Activated CD8-positive, alpha-beta memory T cell treated with anti-CD3 and anti-CD28 coated beads for 48 hours (primary cell): Measurements from ENCODE around the gene FAR2.
"Not testable (repeated sequence)": the region's sequence is repeated elsewhere in the genome, so short reads cannot be mapped to it uniquely, and the experiment has no call there.

ENCODE experiments used
- DNase-seq, 3 experiments: peaks; one replicate each; pipeline ENCODE4 v3.0.0-alpha.2; 2020; ENCODE audit warnings: low read depth in 2 of 3, low spot score in 2 of 3

The FAR2 gene

DNA sequence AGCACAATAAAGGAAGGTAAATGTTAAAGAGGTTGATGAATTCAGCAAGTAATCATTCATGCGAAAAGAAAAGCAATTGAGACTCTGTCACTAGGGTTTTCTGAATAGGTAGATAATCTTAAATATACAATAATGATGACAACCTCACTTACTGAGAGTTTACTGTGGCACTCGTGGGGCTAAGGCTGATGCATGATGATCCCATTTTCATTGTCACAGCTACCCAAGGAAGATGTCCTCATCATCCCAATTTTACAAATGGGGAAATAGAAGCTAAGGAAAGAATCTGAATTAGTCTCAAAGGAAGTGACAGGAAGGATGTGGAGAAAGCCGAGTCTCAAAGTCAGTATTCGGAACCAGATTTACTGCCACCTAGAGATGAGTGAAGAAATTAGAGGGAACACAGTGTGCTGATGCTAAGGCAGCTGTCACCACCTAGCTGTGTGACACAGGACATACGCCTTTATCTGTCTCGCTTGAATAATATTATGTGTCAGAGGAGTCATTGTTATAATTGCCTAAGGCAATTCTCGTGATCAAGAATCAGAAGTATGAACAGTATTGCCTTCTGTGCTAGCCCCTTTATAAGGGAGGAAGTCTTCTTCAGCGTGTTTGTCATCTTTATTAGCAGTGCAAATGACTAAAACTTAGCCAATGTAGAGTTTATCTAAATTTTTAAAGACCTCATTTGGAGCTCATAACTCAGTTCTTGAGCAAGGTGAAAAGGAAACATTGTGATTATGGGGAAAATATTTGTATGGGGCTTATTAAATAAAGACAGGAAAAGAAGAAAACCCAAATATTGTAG, 168.7 kb downstream of the FAR2 start:
- no peak for DNase-seq

- DNase-seq: no peak
Measured at GRCh38 chr12:29320295-29321085, 171.4 kb downstream of the FAR2 start.

DNA sequence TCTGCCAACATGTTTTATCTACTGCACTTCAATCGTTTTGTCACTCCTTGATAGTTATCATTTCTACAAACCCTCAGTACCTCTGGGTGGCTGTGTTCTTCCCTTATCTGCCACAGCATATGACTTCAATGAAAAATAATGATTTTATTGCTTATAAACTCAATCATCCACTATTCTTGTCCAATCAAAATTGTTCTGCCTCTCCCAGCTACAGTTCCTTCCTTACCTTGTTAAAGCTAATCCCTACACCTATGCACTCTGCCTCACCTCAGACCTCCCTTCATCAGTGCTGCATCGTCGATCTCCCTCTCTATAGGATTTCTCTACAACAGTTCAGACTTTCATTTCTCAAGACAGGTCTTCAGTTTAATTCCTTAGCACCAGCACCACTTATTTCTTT, 173.1 kb downstream of the FAR2 start:
- DNase-seq: no peak

DNA sequence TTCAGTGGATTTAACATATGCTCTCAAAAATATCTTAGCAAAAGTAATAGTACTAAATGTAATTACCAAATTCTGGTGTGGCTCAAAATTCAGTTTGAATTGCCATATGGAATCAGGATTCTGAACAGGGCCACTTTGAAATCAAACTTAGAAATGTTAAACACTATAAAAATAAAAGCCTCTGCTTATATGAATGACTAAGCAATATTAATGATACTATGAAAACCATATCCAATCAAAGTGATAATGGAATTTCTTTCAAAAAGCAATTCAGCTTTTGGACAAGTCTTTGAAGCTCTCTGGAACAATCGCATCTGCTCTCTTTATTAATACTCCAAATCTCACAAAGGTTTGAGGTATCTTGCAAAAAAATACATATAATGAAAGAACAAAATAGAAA, 180.3 kb downstream of the FAR2 start:
- DNase-seq: no peak

DNA sequence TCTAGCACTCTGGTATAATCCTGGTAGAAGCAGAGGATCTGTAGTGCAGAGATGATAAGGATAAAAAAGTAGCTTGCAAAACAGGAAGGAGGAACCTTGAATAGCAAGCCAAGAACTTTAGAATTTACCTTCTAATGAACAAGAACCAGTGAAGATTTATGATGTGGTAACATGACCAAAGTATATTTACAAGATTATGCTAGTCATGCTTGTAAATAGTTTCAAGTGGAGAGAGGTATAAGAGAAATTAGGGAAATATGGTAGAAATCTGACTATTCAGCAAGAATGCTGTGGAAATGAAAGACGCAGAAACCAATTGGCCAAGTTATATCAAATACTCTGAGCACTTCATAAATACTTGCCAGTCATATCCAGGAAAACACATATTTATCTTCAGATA, 184.1 kb downstream of the FAR2 start:
- DNase-seq: no peak

- no peak for DNase-seq
Measured at GRCh38 chr12:29334937-29335336, 185.9 kb downstream of the FAR2 start.

GRCh38 chr12:29337325-29337724, 188.2 kb downstream of the FAR2 start:
- DNase-seq: no peak

- no peak for DNase-seq
Measured at GRCh38 chr12:29343022-29343799, 194.1 kb downstream of the FAR2 start.

GRCh38 chr12:29346769-29347421, 197.8 kb downstream of the FAR2 start:
- DNase-seq: no peak

DNA sequence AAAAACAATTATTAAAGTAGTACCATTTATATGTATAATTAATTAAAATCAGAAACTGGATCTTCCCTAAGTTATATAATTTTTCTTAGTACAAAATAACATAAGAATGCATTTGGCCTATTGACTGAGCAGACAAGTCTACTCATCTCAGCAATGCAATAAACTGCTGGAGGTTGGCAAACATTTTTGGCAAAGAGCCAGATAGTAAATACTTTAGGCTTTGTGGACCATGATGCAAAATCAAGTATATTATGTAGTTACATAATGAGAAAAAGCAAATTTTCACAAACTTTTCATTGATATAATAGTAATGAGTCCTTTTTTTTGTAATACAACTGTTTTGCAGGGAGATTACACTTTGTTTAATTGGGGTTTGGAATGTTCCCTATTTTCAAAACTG, 201.0 kb downstream of the FAR2 start:
- no peak for DNase-seq

DNA sequence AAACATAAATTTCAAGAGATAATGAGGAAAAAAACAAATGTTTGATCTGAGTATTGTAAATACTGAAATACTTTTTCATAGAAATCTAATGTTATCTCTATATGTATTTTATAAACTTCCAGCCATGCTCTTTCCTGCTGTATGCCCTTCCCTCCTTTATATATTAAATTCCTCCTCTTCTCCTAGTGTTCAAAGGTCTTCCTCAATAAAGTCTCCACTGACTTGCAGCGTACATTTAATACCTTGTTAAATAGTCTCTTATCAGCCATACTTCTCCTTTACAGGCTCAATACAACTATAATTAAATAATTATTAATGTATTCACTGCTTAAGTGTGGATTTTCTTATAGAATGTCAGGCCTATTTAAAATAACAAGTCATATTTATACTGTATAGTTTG, 205.9 kb downstream of the FAR2 start:
- DNase-seq: no peak

- DNase-seq: no peak
Measured at GRCh38 chr12:29365091-29365490, 216.0 kb downstream of the FAR2 start.

GRCh38 chr12:29374012-29374411, 224.9 kb downstream of the FAR2 start:
- no peak for DNase-seq

DNA sequence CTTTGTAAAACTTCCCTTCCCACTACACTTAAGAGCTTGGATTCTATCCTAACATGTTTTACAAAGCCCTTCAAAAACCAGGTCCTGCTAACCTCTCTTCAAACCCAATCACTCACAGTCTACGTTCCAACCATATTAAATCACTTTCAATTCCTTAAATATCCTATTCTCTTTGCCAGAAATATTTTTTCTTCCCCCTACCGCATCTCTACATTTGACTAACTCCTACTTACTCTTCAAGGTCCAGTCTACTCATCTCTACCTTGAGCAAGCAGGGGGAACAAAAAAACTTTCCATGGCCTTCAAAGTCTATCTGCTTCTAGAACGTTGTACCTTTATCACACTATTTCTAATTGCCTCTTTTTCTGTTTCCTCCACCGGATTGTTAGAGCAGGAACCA, 225.8 kb downstream of the FAR2 start:
- no peak for DNase-seq

- no peak for DNase-seq
Measured at GRCh38 chr12:29376118-29376517, 227.0 kb downstream of the FAR2 start.

GRCh38 chr12:29380536-29381523, 231.8 kb downstream of the FAR2 start, which contains the start of gene ERGIC2:
Gene ERGIC2 (minus strand): TSS chr12:29381172. CDS start chr12:29371633, 9,539 bp downstream.
- DNase-seq: peak; percentile 63 to 68 (median 65)

DNA sequence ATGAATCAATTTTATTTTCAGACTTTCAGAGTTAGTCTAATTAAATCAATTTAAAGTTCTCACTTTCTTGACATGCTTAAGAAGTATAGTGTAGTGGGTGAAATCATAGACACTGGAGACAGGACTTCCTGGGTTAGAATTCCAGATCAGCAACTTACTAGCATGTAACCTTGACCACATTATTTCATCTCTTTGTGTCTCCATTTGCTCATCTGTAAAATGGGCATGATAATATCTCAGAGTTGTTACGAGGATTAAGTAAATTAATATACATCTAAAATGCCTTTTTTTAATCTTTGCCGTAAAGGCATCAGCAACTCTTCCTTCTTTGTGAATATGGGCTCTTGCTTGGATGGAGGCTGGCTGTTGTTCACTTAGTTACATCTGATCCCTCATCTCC, 233.2 kb downstream of the FAR2 start:
- no peak for DNase-seq

GRCh38 chr12:29385194-29385593, 236.1 kb downstream of the FAR2 start:
- DNase-seq: not testable (repeated sequence)
